K562 (cell line): ENCODE results near the gene LPCAT3. TPM values are rescaled to one million over a fixed set of nuclear protein-coding genes. Genes with fewer than 3 reads are reported as not detected.

Source experiments
- ATAC-seq: fragments of 200-7000 bp; cut with Tn5 transposase; 3 replicates; pipeline ENCODE4 v1.9.1; 2020; ENCODE audit warnings: moderate library complexity
- BruUV-seq: library from RNA; stranded (reverse); fragments of 400-500 nt; replicated peaks from 2 replicates; lab custom pipeline; 2021; lab: Mats Ljungman, UMichigan
- CTCF ChIA-PET: fragments of 300-600 bp; formaldehyde crosslinking; extraction: SDS; loops from one replicate; lab custom pipeline; 2021; ENCODE audit warnings: low intra/inter-chr PET ratio; lab: Yijun Ruan, JAX
- POLR2A ChIA-PET: fragments of 300-600, 350-650 bp; sonication (Branson Sonifier 250); formaldehyde crosslinking; extraction: SDS; loops from one replicate; lab custom pipeline; 2021; ENCODE audit warnings: antibody characterized with exemption, inconsistent platforms; lab: Yijun Ruan, JAX
- DNase-seq, 4 experiments: peaks; one replicate each; pipeline versions ENCODE4 v3.0.0 to v3.0.0-alpha.2; 2011 to 2018; ENCODE audit warnings: low spot score in 3 of 4, mixed read lengths in 3 of 4; ENCODE audit errors: extremely low read depth in 1 of 4
- FAIRE-seq: peaks from 2 replicates; lab custom pipeline; 2011; peaks lifted over from hg19 to GRCh38; lab: Jason Lieb, UNC
- H2AFZ ChIP-seq: 2 replicates; pipeline ENCODE4 v1.6.0; 2011; ENCODE audit warnings: low read depth, low read length, control low read depth, inconsistent platforms
- H3K27ac ChIP-seq: fragments of 200-600 bp; 3 replicates; pipeline ENCODE4 v1.8.0; 2011; ENCODE audit warnings: low read depth, mild to moderate bottlenecking, control low read depth, inconsistent platforms, low read length, moderate library complexity, mixed read lengths; ENCODE audit errors: extremely low read depth
- H3K27me3 ChIP-seq, 2 experiments: fragments of 300-600 bp in 1 of 2; 2 replicates in 1 of 2; 3 replicates in 1 of 2; pipeline versions ENCODE4 v1.6.0 to v1.8.0; 2011; ENCODE audit warnings: inconsistent platforms in 2 of 2, low read length in 2 of 2, mild to moderate bottlenecking in 1 of 2, mixed read lengths in 1 of 2, moderate library complexity in 1 of 2; ENCODE audit not compliant: control insufficient read depth in 2 of 2, insufficient read depth in 2 of 2
- H3K36me3 ChIP-seq: fragments of 300-600 bp; 3 replicates; pipeline ENCODE4 v1.8.0; 2011; ENCODE audit warnings: mild to moderate bottlenecking, low read length, inconsistent platforms; ENCODE audit not compliant: control insufficient read depth, insufficient read depth
- H3K4me1 ChIP-seq, 2 experiments: fragments of 200-600 bp in 1 of 2; replicated peaks in 1 of 2; 2 replicates in 1 of 2; 3 replicates in 1 of 2; pipeline versions ENCODE4 v1.5.1 to v1.8.0; 2011; ENCODE audit warnings: inconsistent platforms in 2 of 2, low read length in 2 of 2, mild to moderate bottlenecking in 1 of 2, mixed read lengths in 1 of 2, moderate library complexity in 1 of 2; ENCODE audit not compliant: control insufficient read depth in 2 of 2, insufficient read depth in 2 of 2
- H3K4me2 ChIP-seq: 2 replicates; pipeline ENCODE4 v1.6.1; 2011; ENCODE audit warnings: low read length, control low read depth, inconsistent platforms, mixed read lengths; ENCODE audit not compliant: insufficient read depth
- H3K4me3 ChIP-seq: fragments of 200-600 bp; sonication (generic), shearing (Covaris generic); 2 replicates; pipeline ENCODE4 v1.5.1; 2016; ENCODE audit warnings: control low read depth, inconsistent platforms
- H3K79me2 ChIP-seq: fragments of 200-600 bp; 3 replicates; pipeline ENCODE4 v1.8.0; 2011; ENCODE audit warnings: low read length, inconsistent platforms; ENCODE audit not compliant: control insufficient read depth, insufficient read depth
- H3K9ac ChIP-seq, 2 experiments: 2 replicates each; pipeline versions ENCODE4 v1.6.0 to v1.6.1; 2011; ENCODE audit warnings: low read depth in 2 of 2, low read length in 2 of 2, control low read depth in 1 of 2, inconsistent platforms in 1 of 2, mild to moderate bottlenecking in 1 of 2, mixed read lengths in 1 of 2; ENCODE audit not compliant: insufficient read depth in 1 of 2
- H3K9me1 ChIP-seq: one replicate; pipeline ENCODE4 v1.6.0; 2011; ENCODE audit warnings: inconsistent platforms, mild to moderate bottlenecking, low read length, moderate library complexity; ENCODE audit not compliant: control insufficient read depth, insufficient read depth
- H3K9me3 ChIP-seq: replicated peaks from 2 replicates; pipeline ENCODE4 v1.5.1; 2011; ENCODE audit warnings: low read depth, low read length, inconsistent platforms; ENCODE audit not compliant: control insufficient read depth, insufficient read depth
- H4K20me1 ChIP-seq: replicated peaks from 2 replicates; pipeline ENCODE4 v1.6.1; 2011; ENCODE audit warnings: low read length, inconsistent platforms, mixed read lengths; ENCODE audit not compliant: control insufficient read depth, insufficient read depth
- KLF1 ChIP-seq: fragments of 450-650 bp; IDR thresholded peaks from 2 replicates; pipeline ENCODE4 v1.6.1; 2016; ENCODE audit warnings: missing genetic modification characterization, missing compliant biosample characterization
- NBN ChIP-seq: fragments of 450-650 bp; IDR thresholded peaks from 2 replicates; pipeline ENCODE4 v1.6.1; 2016; ENCODE audit warnings: low read depth, mild to moderate bottlenecking
- NFIC ChIP-seq: fragments of 450-650 bp; IDR thresholded peaks from 2 replicates; pipeline ENCODE4 v1.6.1; 2017; ENCODE audit warnings: mild to moderate bottlenecking, inconsistent platforms
- PHF20 ChIP-seq: fragments of 450-650 bp; IDR thresholded peaks from 2 replicates; pipeline ENCODE4 v1.6.1; 2018; ENCODE audit not compliant: partially characterized antibody
- SAP30 ChIP-seq: fragments of 200-600 bp; sonication (generic); IDR thresholded peaks from 2 replicates; pipeline ENCODE4 v1.6.1; 2012; ENCODE audit warnings: borderline replicate concordance, low read depth, mild to moderate bottlenecking, moderate library complexity, low read length, control low read depth, inconsistent platforms; ENCODE audit not compliant: insufficient read depth, poor library complexity, severe bottlenecking
- ZFP36 ChIP-seq: fragments of 150-350 bp; IDR thresholded peaks from 2 replicates; pipeline ENCODE4 v1.6.1; 2018; ENCODE audit warnings: low read length, low read depth; ENCODE audit not compliant: partially characterized antibody
- ZNF239 ChIP-seq: fragments of 250-450 bp; sonication (Bioruptor Pico); IDR thresholded peaks from 2 replicates; pipeline ENCODE4 v1.4.0; 2020; ENCODE audit warnings: mild to moderate bottlenecking
- ZNF695 ChIP-seq: fragments of 450-650 bp; formaldehyde crosslinking; IDR thresholded peaks from 2 replicates; pipeline ENCODE4 v1.4.0; 2020; ENCODE audit warnings: mild to moderate bottlenecking, moderate library complexity
- WGBS: fragments of 100-300 bp; shearing (Covaris generic); methylation state at CpG from one replicate; pipeline ENCODE4 v1.1.6; 2016; ENCODE audit warnings: low coverage, mixed read lengths; ENCODE audit not compliant: insufficient coverage; ENCODE audit errors: missing lambda C conversion rate; 5-methylcytosine and 5-hydroxymethylcytosine counted together
- in situ Hi-C: fragments of 300-500 bp; cut with MboI; formaldehyde crosslinking; loops from 4 replicates; pipeline ENCODE4 v1.15.0; 2018; ENCODE audit warnings: inconsistent platforms, mixed read lengths
- intact Hi-C: fragments of 100-400 bp; cut with micrococcal nuclease; formaldehyde crosslinking; loops from 2 replicates; pipeline ENCODE4 v1.14.2; 2022
- polyA plus RNA-seq, 8 experiments: library from polyadenylated mRNA; depleted of rRNA in 4 of 8; stranded (reverse) in 5 of 8; unstranded in 3 of 8; fragments of >200 nt; fragmentation: Nextera tagmentation in 2 of 8; fragmentation: Illumina TruSeq in 1 of 8; extraction: Ambion mirVana in 2 of 8; extraction: Trizol in 1 of 8; gene quantifications; 2 replicates each; pipeline versions ENCODE4 v1.2.1 to v1.2.3, GENCODE V29; 2011 to 2014; ENCODE audit warnings: inconsistent platforms in 1 of 8, missing spikeins in 1 of 8
- total RNA-seq, 7 experiments: library from RNA; depleted of rRNA in 6 of 7; stranded (reverse); fragments of >200 nt in 6 of 7; fragmentation: Illumina TruSeq in 2 of 7; extraction: Trizol in 2 of 7; gene quantifications; 2 replicates each; pipeline versions ENCODE4 v1.2.1 to v1.2.3, GENCODE V29; 2011 to 2021; ENCODE audit warnings: low replicate concordance in 1 of 7

LPCAT3 gene
- total and polyA plus RNA-seq, 9 of the 15 experiments (the other 6 are each of a cell fraction or from before 2014, with no cell fraction given), result 4.9 to 52.5 (median 25.3) TPM

DNA sequence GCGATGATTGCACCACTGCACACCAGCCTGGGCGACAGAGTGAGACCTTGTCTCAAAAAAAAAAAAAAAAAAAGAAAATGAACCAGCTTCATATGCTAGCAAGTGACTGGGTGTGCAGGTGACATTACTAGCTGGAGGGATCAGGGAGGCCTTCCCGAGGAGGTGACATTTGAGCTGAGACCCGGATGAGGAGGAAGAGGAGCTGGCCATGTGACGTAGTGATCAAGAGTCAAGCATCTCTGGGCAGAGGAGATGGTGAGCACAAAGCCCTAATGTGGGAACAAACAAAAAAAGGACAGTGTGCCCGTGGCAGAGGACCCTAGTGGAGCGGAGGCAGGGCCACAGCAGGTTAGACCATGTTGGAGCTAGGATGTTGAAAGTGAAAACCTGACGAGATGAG is 70.7 kb downstream of the LPCAT3 start:
- ChIA-PET CTCF (no interaction called here), POLR2A (interaction anchor here (0.7 to 6.3 kb wide), 4 partner anchors 11 to 27 kb away, joined by 3 to 98 read pairs (median 4); no protein-coding TSS in a partner anchor)
- H3K9me3 ChIP-seq, result no peaks in the 10 kb centered on the region
- no peak for TF ChIP-seq KLF1 (tag)
- TF ChIP-seq ZFP36, result peak; percentile 55
- no peak for TF ChIP-seq ZNF239 (CRISPR knock-in tag)
- TF ChIP-seq PHF20, result no peak
- TF ChIP-seq NBN, result no peak
- no peak for TF ChIP-seq SAP30
- no peak for TF ChIP-seq ZNF695 (CRISPR knock-in tag)
- TF ChIP-seq NFIC, result no peak
- H3K36me3 ChIP-seq, result peaks cover 4% of the 10 kb centered on the region; the same call in 1 of the 3 replicates
- intact Hi-C loops (no loop called here), in situ Hi-C loops (no loop called here)
- H3K4me1 ChIP-seq, result peaks cover 13 to 54% of the 10 kb centered on the region in 2 experiments
- no peaks in the 10 kb centered on the region for H3K27me3 ChIP-seq
- DNase-seq (no peak), FAIRE-seq (no peak), ATAC-seq (no peak)
- H4K20me1 ChIP-seq, result no peaks in the 10 kb centered on the region
- no peak overlapping the region for H2AFZ ChIP-seq
- H3K79me2 ChIP-seq, result peaks cover 13% of the 10 kb centered on the region
- no peak overlapping the region for H3K9ac ChIP-seq
- H3K4me3 ChIP-seq, result no peak overlapping the region
- H3K4me2 ChIP-seq, result no peak overlapping the region
- no peak overlapping the region for H3K27ac ChIP-seq
- no TSS peak for BruUV-seq
- H3K9me1 ChIP-seq, result no peaks in the 10 kb centered on the region
- 79% methylated on average over 4 of the region's 8 CpGs for whole genome bisulfite sequencing
